Measurements from ENCODE around the gene BEAN1.

The BEAN1 gene

GRCh38 chr16:66517586-66518263 lies 90.6 kb downstream of the BEAN1 start:
- FAIRE-seq = no peak
- no peak for TF ChIP-seq POLR2A (IDR thresholded peaks at IDR 0.05; ENCODE audit: low read depth, low read length)
- DNase-seq (ENCODE audit: insufficient read length, low spot score) = no peak

GRCh38 chr16:66519482-66520373 lies 92.6 kb downstream of the BEAN1 start:
- DNase-seq (ENCODE audit: insufficient read length, low spot score) (no peak), FAIRE-seq (no peak)
- TF ChIP-seq POLR2A (IDR thresholded peaks at IDR 0.05; ENCODE audit: low read depth, low read length) = no peak

- DNase-seq (ENCODE audit: insufficient read length, low spot score) = no peak
Observed at GRCh38 chr16:66520406-66521170, 93.5 kb downstream of the BEAN1 start.

GRCh38 chr16:66521252-66521713 lies 94.2 kb downstream of the BEAN1 start:
- DNase-seq (ENCODE audit: insufficient read length, low spot score) (no peak), FAIRE-seq (no peak)
- no peak for TF ChIP-seq POLR2A (IDR thresholded peaks at IDR 0.05; ENCODE audit: low read depth, low read length)

More at GRCh38 chr16:66520406-66521170, 93.5 kb downstream of the BEAN1 start:
- FAIRE-seq = no peak
- no peak for TF ChIP-seq POLR2A (IDR thresholded peaks at IDR 0.05; ENCODE audit: low read depth, low read length)

- DNase-seq (ENCODE audit: insufficient read length, low spot score) = peak; percentile 82
- TF ChIP-seq POLR2A (IDR thresholded peaks at IDR 0.05; ENCODE audit: low read depth, low read length) = no peak
Observed at GRCh38 chr16:66521951-66522771, 95.1 kb downstream of the BEAN1 start.

GRCh38 chr16:66522816-66523590 lies 95.9 kb downstream of the BEAN1 start:
- no peak for TF ChIP-seq POLR2A (IDR thresholded peaks at IDR 0.05; ENCODE audit: low read depth, low read length)
- FAIRE-seq = no peak
- DNase-seq (ENCODE audit: insufficient read length, low spot score) = no peak

More at GRCh38 chr16:66521951-66522771, 95.1 kb downstream of the BEAN1 start:
- peak; percentile 77 for FAIRE-seq

GRCh38 chr16:66523861-66524354 lies 96.8 kb downstream of the BEAN1 start:
- FAIRE-seq (no peak), DNase-seq (ENCODE audit: insufficient read length, low spot score) (no peak)
- TF ChIP-seq POLR2A (IDR thresholded peaks at IDR 0.05; ENCODE audit: low read depth, low read length) = no peak

GRCh38 chr16:66524601-66525164 lies 97.6 kb downstream of the BEAN1 start:
- FAIRE-seq = no peak

GRCh38 chr16:66525396-66526180 lies 98.5 kb downstream of the BEAN1 start:
- no peak for TF ChIP-seq POLR2A (IDR thresholded peaks at IDR 0.05; ENCODE audit: low read depth, low read length)
- DNase-seq (ENCODE audit: insufficient read length, low spot score) (no peak), FAIRE-seq (no peak)

More at GRCh38 chr16:66524601-66525164, 97.6 kb downstream of the BEAN1 start:
- no peak for TF ChIP-seq POLR2A (IDR thresholded peaks at IDR 0.05; ENCODE audit: low read depth, low read length)
- no peak for DNase-seq (ENCODE audit: insufficient read length, low spot score)

GRCh38 chr16:66528294-66528693 lies 101.2 kb downstream of the BEAN1 start:
- no peak for TF ChIP-seq POLR2A (IDR thresholded peaks at IDR 0.05; ENCODE audit: low read depth, low read length)
- no peak for DNase-seq (ENCODE audit: insufficient read length, low spot score)
- FAIRE-seq = no peak

- FAIRE-seq = no peak
- no peak for TF ChIP-seq POLR2A (IDR thresholded peaks at IDR 0.05; ENCODE audit: low read depth, low read length)
- DNase-seq (ENCODE audit: insufficient read length, low spot score) = no peak
Observed at GRCh38 chr16:66529475-66529874, 102.4 kb downstream of the BEAN1 start.

Measured in H54 (cell line).